DMS79 treated with DMSO at 0.1 percent for 48 hours (cell line): ENCODE results near the gene ARHGEF17.

Source experiments
- DNase-seq: peaks from one replicate; lab custom pipeline; 2025; lab: John Stamatoyannopoulos, UW

ARHGEF17 gene

GRCh38 chr11:73358071-73358470 is 50.0 kb downstream of the ARHGEF17 start:
- DNase-seq: no peak

- no peak for DNase-seq
These were observed 51.3 kb downstream of the ARHGEF17 start for GRCh38 chr11:73359341-73359740.

GRCh38 chr11:73359930-73360742 is 52.1 kb downstream of the ARHGEF17 start:
- DNase-seq: no peak

GRCh38 chr11:73360743-73361369 is 52.8 kb downstream of the ARHGEF17 start:
- no peak for DNase-seq

- DNase-seq: no peak
These were observed 54.1 kb downstream of the ARHGEF17 start for GRCh38 chr11:73361953-73362776.

GRCh38 chr11:73363147-73363546 is 55.1 kb downstream of the ARHGEF17 start:
- no peak for DNase-seq

- no peak for DNase-seq
These were observed 57.5 kb downstream of the ARHGEF17 start for GRCh38 chr11:73365352-73366264.

GRCh38 chr11:73366265-73366610 is 58.2 kb downstream of the ARHGEF17 start:
- DNase-seq: no peak

- DNase-seq: no peak
These were observed 58.9 kb downstream of the ARHGEF17 start for GRCh38 chr11:73366953-73367352.

GRCh38 chr11:73367482-73368024 is 59.5 kb downstream of the ARHGEF17 start:
- DNase-seq: no peak

GRCh38 chr11:73372375-73372993 is 64.4 kb downstream of the ARHGEF17 start:
- no peak for DNase-seq

- no peak for DNase-seq
These were observed 66.1 kb downstream of the ARHGEF17 start for GRCh38 chr11:73374151-73374550.

GRCh38 chr11:73375830-73376159 is 67.7 kb downstream of the ARHGEF17 start:
- DNase-seq: no peak

- DNase-seq: peak; percentile 90
These were observed 68.2 kb downstream of the ARHGEF17 start, which contains the start of gene RELT for GRCh38 chr11:73376160-73376802. RELT (plus strand) TSS chr11:73376399; CDS start chr11:73389137, 12,738 bp downstream.

- peak; percentile 29 for DNase-seq
These were observed 68.9 kb downstream of the ARHGEF17 start for GRCh38 chr11:73376803-73377629.

- no peak for DNase-seq
These were observed 71.3 kb downstream of the ARHGEF17 start for GRCh38 chr11:73379189-73379880.

- no peak for DNase-seq
These were observed 72.3 kb downstream of the ARHGEF17 start for GRCh38 chr11:73380331-73380730.

GRCh38 chr11:73380897-73381410 is 72.9 kb downstream of the ARHGEF17 start:
- no peak for DNase-seq

- DNase-seq: no peak
These were observed 73.5 kb downstream of the ARHGEF17 start for GRCh38 chr11:73381589-73381988.
